Uterus (tissue), 4 donors: Measurements from ENCODE around the gene LRRC59. TPM values are rescaled to one million over a fixed set of nuclear protein-coding genes. Genes with fewer than 3 reads are reported as not detected.
"Not testable (repeated sequence)": the region's sequence is repeated elsewhere in the genome, so short reads cannot be mapped to it uniquely, and the experiment has no call there.

Source experiments
- DNase-seq, 2 donors: peaks; one replicate each; pipeline ENCODE4 v3.0.0-alpha.2; 2019 to 2020
- H3K27ac ChIP-seq, 2 donors: fragments of 200-600 bp; sonication (generic); 1 replicate in 1 of 2; 2 replicates in 1 of 2; pipeline ENCODE4 v1.5.1; 2016 to 2018
- H3K27me3 ChIP-seq, 2 donors: fragments of 200-600 bp; sonication (generic); one replicate each; pipeline ENCODE4 v1.5.1; 2018 to 2019; ENCODE audit warnings: control low read depth in 1 of 2
- H3K36me3 ChIP-seq, 2 donors: fragments of 200-600 bp; sonication (generic); one replicate each; pipeline ENCODE4 v1.5.1; 2019; ENCODE audit warnings: control low read depth in 1 of 2
- H3K4me1 ChIP-seq, 2 donors: fragments of 200-600 bp; sonication (generic); one replicate each; pipeline ENCODE4 v1.5.1; 2018 to 2019; ENCODE audit warnings: control low read depth in 1 of 2
- H3K4me3 ChIP-seq, 2 donors: fragments of 200-600 bp; sonication (generic); 1 replicate in 1 of 2; 2 replicates in 1 of 2; pipeline ENCODE4 v1.5.1; 2018 to 2019; ENCODE audit warnings: mild to moderate bottlenecking in 1 of 2
- H3K9me3 ChIP-seq, 2 donors: fragments of 200-600 bp; sonication (generic); one replicate each; pipeline ENCODE4 v1.5.1; 2019; ENCODE audit warnings: control low read depth in 1 of 2
- POLR2A ChIP-seq, 2 donors: fragments of 450-650 bp; IDR thresholded peaks; one replicate each; pipeline ENCODE4 v1.6.1; 2016; ENCODE audit warnings: antibody characterized with exemption in 2 of 2, mild to moderate bottlenecking in 1 of 2, moderate library complexity in 1 of 2
- intact Hi-C: fragments of 100-400 bp; cut with DNase I; formaldehyde crosslinking; loops from one replicate; pipeline ENCODE4 v1.15.1; 2023; ENCODE audit warnings: low total_unique reads
- total RNA-seq, 4 donors: library from RNA; depleted of rRNA in 3 of 4; stranded (reverse); fragments of >200 nt in 3 of 4; gene quantifications; one replicate each; pipeline versions ENCODE4 v1.1.0 to v1.2.4, GENCODE V29; 2014 to 2023
- TF ChIP-seq, protein P1 (sequence below), 4 experiments: fragments of 200-600 bp in 2 of 4; fragments of 450-650 bp in 2 of 4; sonication (generic) in 2 of 4; IDR thresholded peaks; one replicate each; pipeline ENCODE4 v1.5.1; 2016 to 2019; ENCODE audit warnings: antibody characterized with exemption in 4 of 4, mild to moderate bottlenecking in 2 of 4, moderate library complexity in 1 of 4
- donor health status: DM: yes; HTN: yes; CAD: no.

LRRC59 gene
- total RNA-seq, 4 donors from 2014 or later: 24.1 to 62.4 (median 47.1) TPM

DNA sequence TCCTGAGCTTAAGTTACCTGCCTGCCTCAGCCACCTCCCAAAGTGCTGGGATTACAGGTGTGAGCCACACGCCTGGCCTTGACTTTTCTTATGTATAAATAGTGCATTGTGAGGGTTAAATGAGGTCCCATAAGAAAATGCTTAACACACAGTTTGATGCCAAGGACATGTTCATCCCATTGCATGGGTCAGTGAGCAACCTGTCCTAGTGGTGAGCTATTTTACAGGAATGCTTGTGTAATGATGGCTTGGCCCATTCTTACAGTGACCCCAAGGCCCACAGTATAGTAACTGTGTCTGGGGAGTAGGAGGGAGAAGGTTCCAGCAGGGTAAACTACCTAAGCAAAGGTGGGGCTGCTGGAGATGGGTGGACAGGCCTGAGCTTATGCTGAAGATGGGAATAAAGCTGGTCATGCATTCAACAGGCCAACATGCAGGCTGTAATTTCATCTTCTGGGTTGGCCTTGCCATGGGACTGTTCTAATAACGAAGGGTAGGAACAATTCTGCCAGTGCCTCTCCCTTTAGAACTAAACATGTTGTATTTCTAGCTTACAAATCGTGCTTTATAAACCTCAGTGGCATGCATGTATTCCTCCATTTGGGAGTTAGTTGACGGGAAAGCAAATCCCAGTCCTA, 34.9 kb upstream of the LRRC59 start:
- no peak for DNase-seq
- Histone ChIP-seq H3K4me1 (peaks cover 0 to 4% of the 10 kb centered on the region in 2 donors), H3K27ac (no peak overlapping the region), H3K4me3 (no peak overlapping the region), H3K27me3 (no peaks in the 10 kb centered on the region), H3K9me3 (no peaks in the 10 kb centered on the region), H3K36me3 (no peaks in the 10 kb centered on the region)
- TF ChIP-seq, protein P1, sequence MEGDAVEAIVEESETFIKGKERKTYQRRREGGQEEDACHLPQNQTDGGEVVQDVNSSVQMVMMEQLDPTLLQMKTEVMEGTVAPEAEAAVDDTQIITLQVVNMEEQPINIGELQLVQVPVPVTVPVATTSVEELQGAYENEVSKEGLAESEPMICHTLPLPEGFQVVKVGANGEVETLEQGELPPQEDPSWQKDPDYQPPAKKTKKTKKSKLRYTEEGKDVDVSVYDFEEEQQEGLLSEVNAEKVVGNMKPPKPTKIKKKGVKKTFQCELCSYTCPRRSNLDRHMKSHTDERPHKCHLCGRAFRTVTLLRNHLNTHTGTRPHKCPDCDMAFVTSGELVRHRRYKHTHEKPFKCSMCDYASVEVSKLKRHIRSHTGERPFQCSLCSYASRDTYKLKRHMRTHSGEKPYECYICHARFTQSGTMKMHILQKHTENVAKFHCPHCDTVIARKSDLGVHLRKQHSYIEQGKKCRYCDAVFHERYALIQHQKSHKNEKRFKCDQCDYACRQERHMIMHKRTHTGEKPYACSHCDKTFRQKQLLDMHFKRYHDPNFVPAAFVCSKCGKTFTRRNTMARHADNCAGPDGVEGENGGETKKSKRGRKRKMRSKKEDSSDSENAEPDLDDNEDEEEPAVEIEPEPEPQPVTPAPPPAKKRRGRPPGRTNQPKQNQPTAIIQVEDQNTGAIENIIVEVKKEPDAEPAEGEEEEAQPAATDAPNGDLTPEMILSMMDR (IDR thresholded peaks at IDR 0.05): no peak
- TF ChIP-seq POLR2A (IDR thresholded peaks at IDR 0.05): no peak
- intact Hi-C loops: no loop called here

DNA sequence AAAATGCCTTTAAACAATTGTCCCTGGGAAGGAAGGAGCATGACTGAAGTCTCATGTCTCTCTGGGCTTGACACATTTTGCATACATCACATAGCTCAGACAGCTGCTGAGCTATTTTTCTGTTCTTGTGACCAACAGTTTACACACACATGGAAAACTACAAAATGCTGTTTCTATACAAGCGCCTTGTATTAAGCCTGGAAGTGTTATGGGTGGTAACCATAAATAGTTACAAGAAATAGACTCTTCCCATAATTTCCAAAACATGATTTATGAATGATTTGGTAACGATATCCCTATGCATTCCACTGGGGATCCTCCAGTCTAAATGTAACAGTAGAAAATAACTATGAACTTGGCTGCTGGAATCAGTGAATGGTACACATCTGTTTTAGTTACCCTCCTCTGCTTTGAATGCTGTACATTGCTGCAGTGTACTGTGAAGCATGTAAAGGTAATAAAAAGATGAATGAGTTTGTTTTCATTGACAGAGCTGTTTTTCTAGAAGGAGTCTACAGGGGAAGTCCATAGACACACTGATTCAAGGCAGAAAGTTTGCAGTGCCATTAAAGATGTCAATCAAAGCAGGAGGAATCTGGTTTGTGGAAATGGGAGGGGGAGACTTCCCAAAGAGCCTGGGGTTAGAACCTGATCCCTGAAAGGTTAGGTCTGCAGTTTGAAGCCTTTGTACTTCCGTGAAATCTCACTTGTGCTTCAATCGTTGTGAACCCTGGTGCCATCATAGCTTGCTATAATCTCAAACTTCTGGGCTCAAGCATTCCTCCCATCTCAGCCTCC, 33.7 kb upstream of the LRRC59 start:
- Histone ChIP-seq H3K4me3 (no peak overlapping the region), H3K36me3 (no peaks in the 10 kb centered on the region), H3K9me3 (no peaks in the 10 kb centered on the region), H3K27me3 (no peaks in the 10 kb centered on the region), H3K27ac (no peak overlapping the region), H3K4me1 (peaks cover 0 to 4% of the 10 kb centered on the region in 2 donors)
- intact Hi-C loops: no loop called here
- TF ChIP-seq, protein P1 (IDR thresholded peaks at IDR 0.05): no peak
- no peak for TF ChIP-seq POLR2A (IDR thresholded peaks at IDR 0.05)
- no peak for DNase-seq

DNA sequence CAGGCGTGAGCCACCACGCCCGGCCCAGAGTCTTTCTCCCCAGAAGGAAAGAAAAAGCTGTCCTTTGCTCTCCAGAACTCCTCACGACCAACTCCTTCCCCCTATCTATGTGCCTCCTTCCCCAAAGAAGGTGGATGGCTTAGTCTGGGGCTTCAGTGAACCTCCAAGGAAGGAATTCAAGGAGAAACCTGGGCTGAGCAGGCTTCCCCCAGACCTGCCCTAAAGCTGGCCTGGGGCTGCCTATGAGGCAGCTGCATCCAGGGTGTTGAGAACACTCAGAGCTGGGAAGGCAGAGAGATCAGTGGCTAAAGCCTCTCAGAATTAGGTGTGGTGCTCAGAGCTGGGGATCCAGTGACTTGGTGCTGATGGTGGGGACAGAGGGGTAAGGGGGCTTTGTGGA, 32.5 kb upstream of the LRRC59 start:
- TF ChIP-seq POLR2A (IDR thresholded peaks at IDR 0.05): no peak
- TF ChIP-seq, protein P1 (IDR thresholded peaks at IDR 0.05): no peak
- DNase-seq: no peak
- H3K4me3 ChIP-seq: no peak overlapping the region
- peaks cover 0 to 4% of the 10 kb centered on the region in 2 donors for H3K4me1 ChIP-seq
- H3K9me3 ChIP-seq: no peaks in the 10 kb centered on the region
- H3K27me3 ChIP-seq: no peaks in the 10 kb centered on the region
- H3K27ac ChIP-seq: no peak overlapping the region
- H3K36me3 ChIP-seq: no peaks in the 10 kb centered on the region
- intact Hi-C loops: no loop called here

DNA sequence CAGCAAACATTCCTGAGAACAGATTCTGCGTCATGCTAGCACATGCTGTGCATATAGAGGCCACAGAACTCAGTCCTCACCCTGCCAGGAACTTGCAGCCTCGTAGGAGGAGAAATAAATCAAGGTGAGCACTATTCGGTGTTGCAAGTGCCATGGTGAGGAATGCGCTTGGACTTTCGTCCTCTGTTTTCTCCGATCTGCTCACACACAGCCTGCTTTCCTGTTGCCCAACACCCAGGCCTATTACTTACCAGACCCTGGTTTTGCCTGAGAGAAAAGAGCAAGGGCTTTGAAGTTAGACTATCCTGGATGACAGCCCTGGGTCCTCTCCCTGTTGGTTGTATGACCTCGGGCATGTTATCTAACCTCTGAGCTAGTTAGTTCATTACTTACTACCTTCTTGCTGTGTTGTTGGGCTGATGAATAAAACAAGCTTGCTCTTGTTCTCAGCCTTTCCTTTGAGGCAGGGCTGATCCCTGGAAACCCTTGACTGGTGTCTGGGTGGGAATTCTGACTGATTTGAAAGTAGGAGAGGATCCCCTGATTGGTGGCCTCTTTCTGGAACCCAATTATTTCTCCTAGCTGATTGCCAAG, 31.6 kb upstream of the LRRC59 start:
- no peak for TF ChIP-seq POLR2A (IDR thresholded peaks at IDR 0.05)
- TF ChIP-seq, protein P1 (IDR thresholded peaks at IDR 0.05): no peak
- Histone ChIP-seq H3K4me1 (peaks cover 0 to 4% of the 10 kb centered on the region in 2 donors), H3K36me3 (no peaks in the 10 kb centered on the region), H3K27me3 (no peaks in the 10 kb centered on the region), H3K9me3 (no peaks in the 10 kb centered on the region), H3K27ac (no peak overlapping the region), H3K4me3 (no peak overlapping the region)
- intact Hi-C loops: no loop called here
- no peak for DNase-seq

DNA sequence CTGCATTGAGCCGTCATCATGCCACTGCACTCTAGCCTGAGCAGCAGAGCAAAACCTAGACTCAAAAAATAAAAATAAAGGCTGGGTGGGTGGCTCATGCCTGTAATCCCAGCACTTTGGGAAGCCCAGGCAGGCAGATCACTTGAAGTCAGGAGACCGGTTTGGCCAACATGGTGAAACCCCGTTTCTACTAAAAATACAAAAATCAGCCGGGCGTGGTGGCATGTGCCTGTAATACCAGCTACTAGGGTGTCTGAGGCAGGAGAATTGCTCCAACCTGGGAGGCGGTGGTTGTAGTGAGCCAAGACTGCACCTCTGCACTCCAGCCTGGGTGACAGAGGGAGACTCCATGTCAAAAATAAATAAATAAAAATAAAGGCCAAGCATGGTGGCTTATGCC, 30.8 kb upstream of the LRRC59 start:
- H3K27ac ChIP-seq, H3K27me3 ChIP-seq, H3K9me3 ChIP-seq, intact Hi-C loops, DNase-seq, H3K4me1 ChIP-seq, H3K36me3 ChIP-seq, H3K4me3 ChIP-seq: not testable (repeated sequence)
